Activated effector memory CD4-positive, alpha-beta T cell treated with anti-CD3 and anti-CD28 coated beads, Interleukin-2, amount 50 U/mL, for 16 hours (primary cell): ENCODE measurements around the gene MFSD6L.
A peak's percentile ranks its signal among the peaks of the same experiment; 100 is the strongest.

ENCODE experiments used
- DNase-seq: peaks from one replicate; pipeline ENCODE4 v3.0.0-alpha.2; 2020

MFSD6L gene

GRCh38 chr17:8798846-8799569 is at the start of gene MFSD6L:
MFSD6L (minus strand) TSS chr17:8799365; CDS start chr17:8799120, 245 bp downstream.
- DNase-seq = no peak

- DNase-seq = no peak
Measured at GRCh38 chr17:8847891-8848290, 48.7 kb upstream of the MFSD6L start.

- no peak for DNase-seq
Measured at GRCh38 chr17:8846768-8847211, 47.6 kb upstream of the MFSD6L start.

DNA sequence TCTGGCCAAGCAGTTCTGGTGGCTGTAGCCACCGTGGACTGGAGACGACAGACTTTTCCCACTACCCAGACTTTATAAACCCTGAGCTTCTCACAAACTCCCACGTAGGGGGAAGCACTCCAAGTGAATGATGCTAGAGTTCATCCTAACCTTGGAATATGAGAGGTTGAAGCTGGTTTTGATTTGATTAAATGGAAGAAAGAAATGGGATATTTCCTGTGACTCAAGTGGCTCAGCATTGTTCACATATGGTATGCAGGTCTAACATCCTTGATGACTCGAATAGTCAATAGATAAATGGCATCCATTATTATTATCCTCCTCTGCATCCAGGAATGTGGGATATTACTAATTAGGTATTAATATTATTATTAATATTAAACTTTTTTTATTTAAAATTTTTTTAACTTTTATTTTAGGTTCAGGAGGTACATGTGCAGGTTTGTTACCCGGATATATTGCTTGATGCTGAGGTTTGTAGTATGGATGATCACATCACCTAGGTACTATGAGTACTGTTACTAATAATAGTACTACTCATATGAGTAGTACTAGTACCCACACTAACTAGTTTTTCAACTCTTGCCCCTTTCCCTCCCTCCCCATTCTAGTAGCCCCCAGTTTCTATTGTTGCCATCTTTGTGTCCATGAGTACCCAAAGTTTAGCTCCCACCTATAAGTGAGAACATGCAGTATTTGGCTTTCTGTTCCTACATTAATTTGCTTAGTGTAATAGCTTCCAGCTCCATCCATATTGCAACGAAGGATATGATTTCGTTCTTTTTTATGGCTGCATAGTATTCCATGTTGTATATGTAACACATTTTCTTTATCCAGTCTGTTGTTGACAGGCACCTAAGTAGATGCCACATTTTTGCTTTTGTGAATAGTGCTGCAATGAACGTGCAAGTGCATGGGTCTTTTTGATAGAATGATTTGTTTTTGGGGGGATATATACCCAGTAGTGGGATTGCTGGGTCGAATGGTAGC is 45.4 kb upstream of the MFSD6L start:
- no peak for DNase-seq

DNA sequence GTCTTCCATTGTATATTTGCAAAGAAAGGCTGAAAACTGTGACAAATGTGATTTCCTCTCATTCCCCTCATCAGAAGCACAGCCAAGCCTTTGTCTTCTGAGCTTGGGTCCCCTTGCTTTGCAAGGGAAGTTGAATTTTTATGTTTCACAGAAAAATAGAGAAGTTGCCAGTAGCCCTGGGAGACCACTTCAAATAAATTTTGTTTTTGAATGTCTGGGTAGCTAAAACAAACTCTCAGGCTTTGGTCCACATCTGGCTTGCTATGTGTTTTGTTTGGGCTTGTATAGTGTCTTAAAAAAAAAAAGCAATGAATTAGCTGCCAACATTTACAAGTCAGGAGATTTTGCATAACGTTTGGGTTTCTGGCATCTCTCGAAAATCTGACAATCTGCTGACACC is 44.2 kb upstream of the MFSD6L start:
- no peak for DNase-seq

- no peak for DNase-seq
Measured at GRCh38 chr17:8841844-8842243, 42.7 kb upstream of the MFSD6L start.

DNA sequence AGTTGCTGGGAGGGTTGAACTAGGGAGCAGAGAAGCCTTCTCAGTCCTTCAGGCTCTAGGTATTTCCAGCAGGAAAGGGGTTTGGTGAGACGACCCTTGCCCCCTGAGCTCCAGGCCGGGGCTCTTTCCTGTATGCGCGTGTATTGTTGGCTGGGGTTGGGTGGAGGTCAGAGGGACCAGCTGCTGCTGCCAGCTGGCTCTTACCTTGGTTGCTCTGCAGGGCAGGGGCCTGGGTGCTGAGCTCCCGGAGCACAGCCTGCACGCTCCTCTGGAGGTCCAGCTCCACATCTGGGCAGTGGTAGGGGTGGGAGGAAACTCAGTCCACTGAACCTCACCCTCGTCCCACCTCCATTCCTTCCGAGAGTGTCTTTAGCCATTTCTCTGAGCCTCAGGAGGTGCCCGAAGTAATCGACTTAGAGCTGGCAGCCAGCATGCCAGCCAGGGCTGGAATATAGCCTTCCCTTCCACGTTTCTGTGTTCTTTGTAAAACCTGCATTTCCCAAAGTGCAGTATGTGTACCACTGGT is 40.3 kb upstream of the MFSD6L start:
- no peak for DNase-seq

DNA sequence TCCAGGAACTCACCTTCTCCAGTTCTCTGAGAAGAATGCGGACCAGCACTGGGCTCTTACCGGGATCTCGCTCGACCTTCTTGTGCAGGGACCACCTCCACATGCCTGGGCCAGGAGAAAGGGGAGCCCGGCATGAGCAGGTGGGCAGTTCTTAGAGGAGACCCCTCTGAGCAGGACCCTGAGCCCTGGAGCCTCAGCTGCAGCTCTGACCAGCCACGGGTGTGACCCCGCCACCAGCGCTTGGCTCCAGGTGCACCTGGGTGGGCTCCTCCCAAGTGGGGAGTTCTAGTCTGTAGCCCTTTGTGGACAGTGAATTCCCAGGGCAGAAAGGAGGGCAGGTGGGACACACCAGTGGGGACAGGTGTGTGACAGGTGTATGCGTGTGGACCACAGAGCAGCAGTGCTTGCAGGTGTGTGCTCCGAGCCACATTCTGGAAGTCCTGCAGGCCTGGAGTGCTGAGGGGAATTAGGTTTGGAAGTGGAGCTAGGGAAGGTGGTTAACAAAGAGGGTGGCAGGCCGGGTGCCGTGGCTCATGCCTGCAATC is 39.5 kb upstream of the MFSD6L start:
- DNase-seq = no peak

DNA sequence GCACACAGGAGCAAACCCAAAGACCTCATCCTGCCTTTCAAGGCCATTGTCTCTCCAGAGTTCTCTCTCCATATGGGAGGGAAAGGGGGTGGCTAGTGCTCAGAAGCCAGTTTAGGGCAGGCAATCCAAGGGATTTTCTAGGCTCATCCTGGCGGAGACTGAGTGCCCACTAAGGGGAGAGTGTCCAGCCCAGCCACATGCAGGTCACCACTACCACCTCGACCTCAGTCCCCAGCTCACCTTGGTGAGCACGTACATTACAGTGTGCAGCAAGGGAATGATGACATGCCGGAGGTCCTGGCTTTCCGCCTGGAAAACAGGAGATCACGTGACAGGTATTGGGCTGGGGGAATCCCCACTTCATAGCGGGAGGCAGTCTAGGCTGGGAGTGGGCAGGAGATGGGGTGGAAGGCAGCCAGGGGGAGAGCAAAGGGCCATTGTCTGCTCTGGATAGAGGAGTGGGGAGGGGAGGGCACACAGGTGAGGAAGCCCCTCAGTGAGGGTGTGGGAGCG is 38.5 kb upstream of the MFSD6L start:
- no peak for DNase-seq

DNA sequence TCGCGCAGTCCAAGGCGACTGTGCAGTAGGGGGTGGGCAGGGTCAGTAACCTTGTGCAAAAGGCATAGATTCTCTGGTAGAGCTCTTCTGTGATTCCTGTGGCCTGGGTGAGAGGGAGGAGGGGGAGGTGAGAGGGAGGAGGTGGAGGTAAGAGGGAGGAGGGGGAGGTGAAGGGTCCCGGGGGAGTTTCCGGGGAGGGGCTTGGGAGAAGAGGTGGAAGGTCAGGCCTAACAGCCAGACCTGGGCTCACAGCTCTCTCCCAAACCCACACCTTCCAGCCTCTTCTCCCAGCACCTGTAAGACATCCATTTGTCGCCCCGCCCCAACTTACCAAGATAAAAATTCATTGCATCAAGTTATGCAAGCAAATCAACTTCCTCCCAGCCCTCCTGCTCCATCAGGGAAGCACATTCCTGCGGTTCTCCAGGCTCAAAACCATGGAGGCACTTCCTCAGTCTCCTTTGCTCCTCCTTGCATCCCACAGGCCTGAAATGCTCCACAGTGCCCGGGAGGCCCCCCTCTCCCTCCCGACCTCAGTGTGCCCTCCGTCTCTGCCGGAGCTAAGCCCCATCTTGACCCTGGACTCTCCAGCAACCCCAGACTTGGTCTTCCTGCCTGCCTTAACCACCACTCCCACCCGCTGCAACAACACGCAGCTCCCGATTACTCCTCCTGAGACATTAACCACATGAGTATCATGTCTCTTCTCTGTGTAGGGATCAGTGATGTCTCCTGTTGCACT is 37.8 kb upstream of the MFSD6L start:
- DNase-seq = no peak

GRCh38 chr17:8835631-8836364 is 36.6 kb upstream of the MFSD6L start:
- no peak for DNase-seq

DNA sequence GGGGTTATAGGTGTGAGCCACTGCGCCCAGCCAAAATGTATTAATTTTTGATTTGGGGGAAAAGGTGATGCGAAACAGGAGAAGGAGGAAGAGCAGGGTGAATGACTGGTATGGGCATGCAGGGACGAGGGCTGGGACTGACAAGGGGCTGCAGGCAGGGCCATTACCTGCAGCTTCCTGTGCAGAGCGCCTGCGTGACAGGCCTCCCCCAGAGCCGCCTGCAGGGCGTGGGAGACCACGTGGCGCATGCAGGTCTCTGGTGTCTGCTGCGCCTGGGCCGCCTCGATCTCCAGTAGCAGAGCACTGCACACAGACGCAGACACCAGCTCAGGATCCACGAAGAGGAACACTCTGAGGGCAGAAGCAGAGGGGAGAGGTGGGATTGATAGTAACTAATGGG is 35.9 kb upstream of the MFSD6L start:
- no peak for DNase-seq

GRCh38 chr17:8832711-8833352 is 33.7 kb upstream of the MFSD6L start:
- peak; percentile 75 for DNase-seq

DNA sequence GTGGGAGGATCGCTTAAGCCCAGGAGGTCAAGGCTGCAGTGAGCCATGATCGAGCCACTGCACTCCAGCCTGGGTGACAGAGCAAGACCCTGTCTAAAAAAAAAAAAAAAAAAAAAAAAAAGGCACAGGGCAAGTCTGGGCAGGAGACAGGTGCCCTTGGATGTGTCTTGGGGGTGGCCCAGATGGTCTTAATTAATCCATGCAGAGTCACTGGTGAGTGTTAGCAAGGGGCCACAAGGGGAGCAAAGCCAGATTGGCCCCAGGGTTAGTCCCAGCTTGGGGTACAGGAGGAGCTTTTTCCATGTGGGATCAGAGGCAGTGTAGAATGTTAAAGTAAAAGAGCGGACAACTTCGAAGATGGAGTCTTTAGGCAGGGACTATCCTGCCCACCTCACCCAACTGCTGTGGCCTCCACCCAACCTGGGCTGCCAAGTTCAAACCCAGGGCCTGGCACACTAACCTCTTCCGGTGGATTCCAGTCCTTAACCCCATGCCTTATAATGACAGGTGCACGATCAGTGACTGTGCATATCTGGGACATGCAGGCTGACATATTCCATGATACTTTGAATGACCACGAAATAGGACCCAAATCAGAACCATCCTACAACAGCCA is 32.2 kb upstream of the MFSD6L start:
- DNase-seq = no peak

GRCh38 chr17:8830141-8830540 is 31.0 kb upstream of the MFSD6L start:
- no peak for DNase-seq

DNA sequence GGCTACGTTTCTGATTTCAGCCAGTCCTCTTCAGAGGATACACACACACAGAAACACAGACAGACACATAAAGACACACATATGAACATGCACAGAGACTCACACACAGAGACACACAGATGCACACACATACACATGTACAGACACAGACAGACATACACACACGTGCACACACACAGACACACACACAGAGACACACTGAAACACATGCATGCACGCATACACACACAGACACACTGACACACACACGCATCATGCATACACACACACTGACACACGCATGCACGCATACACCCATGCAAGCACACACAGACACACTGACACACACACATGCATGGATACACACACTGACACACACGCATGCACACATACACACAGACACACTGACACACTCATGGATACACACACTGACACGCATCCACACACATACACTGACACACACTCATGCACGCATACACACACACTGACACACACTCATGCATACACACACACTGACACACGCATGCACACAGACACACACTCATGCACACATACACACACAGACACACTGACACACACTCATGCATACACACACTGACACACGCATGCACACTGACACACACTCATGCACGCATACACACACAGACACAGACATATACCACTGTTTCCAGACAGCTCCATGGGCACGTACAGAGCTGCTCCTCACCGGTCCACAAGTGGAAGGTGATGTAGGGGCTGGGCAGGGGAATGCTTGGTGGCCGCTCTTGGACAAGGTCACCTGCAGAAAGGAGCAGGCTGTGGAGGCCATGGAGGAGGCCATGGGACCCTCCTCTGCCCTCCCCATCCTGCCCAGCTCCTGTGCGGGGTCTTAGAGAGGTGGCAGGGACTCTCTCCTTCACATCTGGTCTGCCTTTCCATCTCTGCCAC is 30.1 kb upstream of the MFSD6L start:
- no peak for DNase-seq

DNA sequence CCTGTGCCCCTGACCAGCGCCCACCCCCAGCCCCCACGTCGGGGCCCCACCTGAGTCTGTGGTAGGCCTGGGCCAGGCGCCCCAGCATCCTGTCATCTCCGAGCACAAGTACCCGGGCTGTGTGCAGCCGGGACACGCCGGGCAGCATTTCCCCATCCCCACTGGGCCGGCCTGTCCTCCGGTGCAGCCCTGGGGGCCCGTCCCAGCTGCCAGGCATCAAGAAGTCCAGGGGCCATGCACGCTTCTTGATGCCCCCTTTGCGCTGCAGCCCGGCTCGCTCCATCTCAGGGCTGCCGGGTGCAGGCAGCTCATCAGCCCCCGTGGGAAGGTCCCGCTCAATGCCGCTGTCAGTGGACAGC is 29.3 kb upstream of the MFSD6L start:
- DNase-seq = no peak

DNA sequence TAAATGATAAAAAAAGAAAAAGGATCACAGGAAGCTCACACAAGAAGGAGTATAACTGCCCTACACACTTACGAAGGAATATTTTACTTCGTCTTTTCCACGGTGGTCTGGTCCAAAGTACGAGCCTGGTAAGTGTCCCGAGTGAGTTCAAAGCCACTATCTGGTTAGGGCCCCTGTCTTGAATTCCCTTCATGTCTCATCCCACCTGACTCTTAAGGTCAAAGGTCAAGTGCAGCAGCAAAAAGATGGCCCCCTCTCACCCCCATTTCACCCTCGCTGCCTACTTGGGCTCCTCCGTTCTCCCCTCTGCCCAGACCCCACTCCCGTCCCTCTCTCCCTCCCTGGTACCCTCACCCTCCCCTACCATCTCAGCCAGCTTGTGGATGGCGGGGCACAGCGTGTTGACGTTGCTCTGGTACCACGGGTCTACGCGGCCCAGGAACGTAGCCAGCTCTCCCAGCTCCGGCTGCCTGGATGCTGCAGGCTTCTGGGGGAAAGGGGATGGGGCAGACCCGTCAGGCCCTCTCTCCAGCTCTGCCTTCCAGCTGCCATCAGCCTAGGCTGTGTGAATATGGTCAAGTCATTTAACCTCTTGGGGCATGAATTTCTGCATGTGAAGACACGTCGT is 27.8 kb upstream of the MFSD6L start:
- no peak for DNase-seq

DNA sequence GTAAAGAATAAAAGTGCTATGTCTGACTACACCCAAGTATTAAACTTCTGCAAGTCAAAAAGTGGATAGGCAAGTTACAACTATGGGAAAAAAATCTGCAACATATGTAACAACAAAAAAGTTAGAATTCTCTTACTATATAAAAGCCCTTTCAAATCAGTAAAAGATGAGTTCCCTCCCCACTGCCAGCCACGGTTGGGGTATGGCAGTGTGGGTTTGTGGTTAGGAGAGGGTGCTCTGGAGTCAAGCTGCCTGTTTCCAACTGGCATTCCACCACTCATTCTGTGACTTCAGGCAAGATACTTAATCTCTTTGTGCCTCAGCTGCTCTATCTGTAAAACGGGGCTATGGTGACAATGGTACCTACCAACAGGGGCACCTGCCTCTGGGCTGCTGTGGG is 26.6 kb upstream of the MFSD6L start:
- DNase-seq = no peak
